ENCODE measurements around the gene WDR26. TPM values are rescaled to one million over a fixed set of nuclear protein-coding genes. Genes with fewer than 3 reads are reported as not detected.

WDR26 gene
- total and polyA plus RNA-seq, 9 of the 15 experiments (the other 6 are each of a cell fraction or from before 2014, with no cell fraction given): 11.5 to 66.0 (median 39.8) TPM

DNA sequence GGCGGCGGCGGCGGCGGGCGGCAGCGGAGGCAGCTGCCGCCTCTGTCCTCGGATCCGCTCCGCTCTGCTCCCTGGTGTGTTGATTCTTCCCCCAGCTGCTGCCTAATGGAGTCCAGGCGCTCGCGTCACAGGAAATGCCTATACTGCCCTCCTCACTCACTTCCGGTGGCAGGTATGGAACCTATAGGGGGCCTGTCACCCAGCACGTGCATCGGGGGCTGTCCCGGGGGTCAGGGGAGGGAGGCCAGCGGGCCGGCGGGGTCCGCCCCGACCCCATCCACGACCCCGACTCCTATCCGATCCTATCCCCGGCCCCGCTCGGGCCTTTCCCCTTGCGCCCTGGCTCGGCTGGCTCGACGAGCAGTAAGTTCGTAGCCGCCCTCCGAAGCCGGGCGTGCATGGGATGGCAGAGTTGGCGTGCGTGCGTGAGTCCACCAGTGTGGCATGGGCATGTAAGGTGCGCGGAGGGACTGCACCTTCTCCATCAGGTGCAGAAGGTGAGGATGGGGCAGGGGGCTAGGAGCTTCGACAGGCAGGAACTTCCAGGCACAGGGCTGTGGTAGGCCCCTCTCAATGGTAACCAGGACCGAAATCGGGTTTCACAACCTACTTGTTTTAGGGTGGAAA is at the start of gene WDR26 (continued):
- TF ChIP-seq, protein P1, sequence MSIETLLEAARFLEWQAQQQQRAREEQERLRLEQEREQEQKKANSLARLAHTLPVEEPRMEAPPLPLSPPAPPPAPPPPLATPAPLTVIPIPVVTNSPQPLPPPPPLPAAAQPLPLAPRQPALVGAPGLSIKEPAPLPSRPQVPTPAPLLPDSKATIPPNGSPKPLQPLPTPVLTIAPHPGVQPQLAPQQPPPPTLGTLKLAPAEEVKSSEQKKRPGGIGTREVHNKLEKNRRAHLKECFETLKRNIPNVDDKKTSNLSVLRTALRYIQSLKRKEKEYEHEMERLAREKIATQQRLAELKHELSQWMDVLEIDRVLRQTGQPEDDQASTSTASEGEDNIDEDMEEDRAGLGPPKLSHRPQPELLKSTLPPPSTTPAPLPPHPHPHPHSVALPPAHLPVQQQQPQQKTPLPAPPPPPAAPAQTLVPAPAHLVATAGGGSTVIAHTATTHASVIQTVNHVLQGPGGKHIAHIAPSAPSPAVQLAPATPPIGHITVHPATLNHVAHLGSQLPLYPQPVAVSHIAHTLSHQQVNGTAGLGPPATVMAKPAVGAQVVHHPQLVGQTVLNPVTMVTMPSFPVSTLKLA (conservative IDR thresholded peaks at IDR 0.05): peak; percentile 99 to 100
- TF ChIP-seq NFATC3 (IDR thresholded peaks at IDR 0.05) (no peak), LCOR (CRISPR knock-in tag; IDR thresholded peaks at IDR 0.05) (0 out of 2 replicates have a peak, but pooled peaks have one; percentile 41), ZNF75A (CRISPR knock-in tag; IDR thresholded peaks at IDR 0.05) (no peak), E2F5 (CRISPR knock-in tag; IDR thresholded peaks at IDR 0.05) (peak; percentile 16; the same call in 1 of the 2 replicates), HBP1 (CRISPR knock-in tag; IDR thresholded peaks at IDR 0.05) (peak; percentile 92), NELFE (IDR thresholded peaks at IDR 0.05; ENCODE audit: insufficient read depth, insufficient read length) (no peak), TEAD4 (IDR thresholded peaks at IDR 0.05; ENCODE audit: low read length) (peak; percentile 49), TEAD4 (CRISPR knock-in tag; IDR thresholded peaks at IDR 0.05; ENCODE audit: borderline replicate concordance) (peak; percentile 47; the same call in 1 of the 2 replicates), ZNF830 (CRISPR knock-in tag; IDR thresholded peaks at IDR 0.05) (0 out of 2 replicates have a peak, but pooled peaks have one; percentile 17), CTBP1 (IDR thresholded peaks at IDR 0.05; ENCODE audit: borderline replicate concordance) (peak; percentile 48; the same call in 1 of the 2 replicates), ZBTB7A (IDR thresholded peaks at IDR 0.05; ENCODE audit: borderline replicate concordance, control insufficient read depth, low read depth, low read length) (peak; percentile 95), ZNF184 (CRISPR knock-in tag; IDR thresholded peaks at IDR 0.05) (no peak), HNRNPLL (IDR thresholded peaks at IDR 0.05; ENCODE audit: low read depth, low read length, poor library complexity, severe bottlenecking) (peak; percentile 37), ASH1L (IDR thresholded peaks at IDR 0.05; ENCODE audit: borderline replicate concordance, low read depth, partially characterized antibody) (no peak), IRF2 (CRISPR knock-in tag; IDR thresholded peaks at IDR 0.05) (no peak), SMARCA5 (IDR thresholded peaks at IDR 0.05) (peak; percentile 29; the same call in 1 of the 2 replicates), SMARCE1 (IDR thresholded peaks at IDR 0.05) (peak; percentile 45; the same call in 1 of the 2 replicates), CBX3 (IDR thresholded peaks at IDR 0.05; ENCODE audit: borderline replicate concordance in 1 of 2, low read length in 2 of 2) (peak in 1 of 2 experiments; percentile 52; a peak in 1 of 3 replicates), MEF2D (tag; conservative IDR thresholded peaks at IDR 0.05; ENCODE audit: low read depth) (0 out of 2 replicates have a peak, but pooled peaks have one; percentile 49), ELF2 (CRISPR knock-in tag; IDR thresholded peaks at IDR 0.05) (peak; percentile 65; the same call in 1 of the 2 replicates), TGIF2 (CRISPR knock-in tag; IDR thresholded peaks at IDR 0.05) (peak; percentile 97), PRMT5 (CRISPR knock-in tag; IDR thresholded peaks at IDR 0.05) (no peak)
- TF ChIP-seq, protein P2, sequence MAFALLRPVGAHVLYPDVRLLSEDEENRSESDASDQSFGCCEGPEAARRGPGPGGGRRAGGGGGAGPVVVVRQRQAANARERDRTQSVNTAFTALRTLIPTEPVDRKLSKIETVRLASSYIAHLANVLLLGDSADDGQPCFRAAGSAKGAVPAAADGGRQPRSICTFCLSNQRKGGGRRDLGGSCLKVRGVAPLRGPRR (CRISPR knock-in tag; IDR thresholded peaks at IDR 0.05): no peak; the same call in 1 of the 2 replicates

Data from K562 (cell line).